Peyer's patch (tissue), 4 donors: ENCODE data around the gene LMF1.

Experiments used
- POLR2A ChIP-seq, 2 donors: fragments of 450-650 bp; IDR thresholded peaks; one replicate each; pipeline ENCODE4 v1.5.1; 2017; ENCODE audit warnings: antibody characterized with exemption in 2 of 2, mild to moderate bottlenecking in 2 of 2, moderate library complexity in 2 of 2
- TF ChIP-seq, protein P1 (sequence below), 6 experiments: fragments of 450-650 bp in 4 of 6; fragments of 200-600 bp in 2 of 6; sonication (generic) in 1 of 6; IDR thresholded peaks; one replicate each; pipeline ENCODE4 v1.5.1; 2017 to 2019; ENCODE audit warnings: antibody characterized with exemption in 6 of 6, mild to moderate bottlenecking in 3 of 6, moderate library complexity in 1 of 6

DNA sequence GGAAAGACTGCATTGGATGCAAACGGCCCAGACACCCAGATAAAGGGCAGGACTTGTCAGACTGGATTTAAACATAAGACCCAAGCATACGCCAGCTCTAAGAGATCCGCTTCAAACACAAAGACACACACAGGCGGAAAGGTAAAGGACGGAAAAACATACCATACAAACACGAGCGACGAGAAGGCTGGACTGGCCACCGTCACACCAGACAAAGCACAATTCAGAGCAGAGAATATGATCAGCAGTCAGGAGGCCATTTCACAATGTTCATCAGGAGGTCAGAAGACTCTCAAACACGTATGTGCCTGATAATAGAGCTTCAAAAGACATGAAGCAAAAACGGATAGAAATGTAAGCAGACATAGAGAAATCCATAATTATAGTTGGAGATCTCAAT is 85.4 kb downstream of the LMF1 start:
- TF ChIP-seq POLR2A (IDR thresholded peaks at IDR 0.05), result no peak
- TF ChIP-seq, protein P1, sequence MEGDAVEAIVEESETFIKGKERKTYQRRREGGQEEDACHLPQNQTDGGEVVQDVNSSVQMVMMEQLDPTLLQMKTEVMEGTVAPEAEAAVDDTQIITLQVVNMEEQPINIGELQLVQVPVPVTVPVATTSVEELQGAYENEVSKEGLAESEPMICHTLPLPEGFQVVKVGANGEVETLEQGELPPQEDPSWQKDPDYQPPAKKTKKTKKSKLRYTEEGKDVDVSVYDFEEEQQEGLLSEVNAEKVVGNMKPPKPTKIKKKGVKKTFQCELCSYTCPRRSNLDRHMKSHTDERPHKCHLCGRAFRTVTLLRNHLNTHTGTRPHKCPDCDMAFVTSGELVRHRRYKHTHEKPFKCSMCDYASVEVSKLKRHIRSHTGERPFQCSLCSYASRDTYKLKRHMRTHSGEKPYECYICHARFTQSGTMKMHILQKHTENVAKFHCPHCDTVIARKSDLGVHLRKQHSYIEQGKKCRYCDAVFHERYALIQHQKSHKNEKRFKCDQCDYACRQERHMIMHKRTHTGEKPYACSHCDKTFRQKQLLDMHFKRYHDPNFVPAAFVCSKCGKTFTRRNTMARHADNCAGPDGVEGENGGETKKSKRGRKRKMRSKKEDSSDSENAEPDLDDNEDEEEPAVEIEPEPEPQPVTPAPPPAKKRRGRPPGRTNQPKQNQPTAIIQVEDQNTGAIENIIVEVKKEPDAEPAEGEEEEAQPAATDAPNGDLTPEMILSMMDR (IDR thresholded peaks at IDR 0.05), result no peak
